Stomach smooth muscle (tissue), 2 donors: ENCODE data around the gene CAGE1.

Experiments
- H3K27ac ChIP-seq: one replicate; pipeline ENCODE4 v1.7.0; 2013; ENCODE audit warnings: mild to moderate bottlenecking, low read length, inconsistent platforms
- H3K27me3 ChIP-seq, 2 donors: one replicate each; pipeline ENCODE4 v1.7.0; 2013; ENCODE audit warnings: low read length in 2 of 2; ENCODE audit not compliant: insufficient read depth in 2 of 2, control insufficient read depth in 1 of 2
- H3K36me3 ChIP-seq, 2 donors: one replicate each; pipeline ENCODE4 v1.7.0; 2013; ENCODE audit warnings: low read length in 2 of 2; ENCODE audit not compliant: control insufficient read depth in 2 of 2, insufficient read depth in 2 of 2
- H3K4me1 ChIP-seq: one replicate; pipeline ENCODE4 v1.7.0; 2013; ENCODE audit warnings: low read length; ENCODE audit not compliant: control insufficient read depth, insufficient read depth
- H3K4me3 ChIP-seq, 2 donors: one replicate each; pipeline ENCODE4 v1.7.0; 2013; ENCODE audit warnings: low read length in 2 of 2
- H3K9ac ChIP-seq, 2 donors: one replicate each; pipeline ENCODE4 v1.7.0; 2013; ENCODE audit warnings: low read length in 2 of 2, mild to moderate bottlenecking in 1 of 2
- H3K9me3 ChIP-seq, 2 donors: one replicate each; pipeline ENCODE4 v1.7.0; 2013; ENCODE audit warnings: low read length in 2 of 2; ENCODE audit not compliant: control insufficient read depth in 2 of 2
- donor health status: healthy.
- donor health status: Pancreatic carcinoma.

The CAGE1 gene

DNA sequence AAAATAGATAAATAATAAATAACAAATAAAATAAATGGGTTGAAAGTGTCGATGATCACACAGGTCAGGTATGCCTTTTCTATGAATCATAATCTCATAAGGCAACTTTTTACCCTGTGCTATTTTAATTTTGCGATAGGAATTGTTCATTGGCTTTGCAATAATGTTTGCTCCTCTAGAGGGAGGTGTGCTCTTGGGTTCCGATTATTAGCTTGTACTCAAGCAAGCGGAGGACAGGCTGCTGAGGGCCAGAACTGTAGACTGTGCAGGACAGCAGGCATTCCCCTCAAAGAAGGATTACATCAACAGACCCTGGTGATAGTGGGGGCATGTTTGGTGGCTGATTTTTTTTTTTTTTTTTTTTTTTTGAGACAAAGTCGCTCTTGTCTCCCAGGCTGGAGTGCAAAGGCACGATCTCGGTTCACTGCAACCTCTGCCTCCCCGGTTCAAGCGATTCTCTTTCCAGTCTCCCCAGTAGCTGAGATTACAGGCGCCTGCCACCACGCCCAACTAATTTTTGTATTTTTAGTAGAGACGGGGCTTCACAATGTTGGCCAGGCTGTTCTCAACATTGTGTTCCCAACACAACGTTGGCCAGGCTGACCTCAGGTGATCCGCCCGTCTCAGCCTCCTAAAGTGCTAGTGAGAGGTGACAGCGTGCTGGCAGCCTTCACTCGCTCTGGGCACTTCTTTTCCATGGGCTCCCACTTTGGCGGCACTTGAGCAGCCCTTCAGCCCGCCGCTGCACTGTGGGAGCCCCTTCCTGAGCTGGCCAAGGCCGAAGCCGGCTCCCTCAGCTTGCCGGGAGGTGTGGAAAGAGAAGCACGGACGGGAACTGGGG lies 35.6 kb upstream of the CAGE1 start:
- Histone ChIP-seq H3K4me1 (no peaks in the 10 kb centered on the region), H3K9me3 (no peaks in the 10 kb centered on the region), H3K27me3 (no peaks in the 10 kb centered on the region), H3K4me3 (no peak overlapping the region), H3K27ac (no peak overlapping the region), H3K36me3 (no peaks in the 10 kb centered on the region), H3K9ac (no peak overlapping the region)

DNA sequence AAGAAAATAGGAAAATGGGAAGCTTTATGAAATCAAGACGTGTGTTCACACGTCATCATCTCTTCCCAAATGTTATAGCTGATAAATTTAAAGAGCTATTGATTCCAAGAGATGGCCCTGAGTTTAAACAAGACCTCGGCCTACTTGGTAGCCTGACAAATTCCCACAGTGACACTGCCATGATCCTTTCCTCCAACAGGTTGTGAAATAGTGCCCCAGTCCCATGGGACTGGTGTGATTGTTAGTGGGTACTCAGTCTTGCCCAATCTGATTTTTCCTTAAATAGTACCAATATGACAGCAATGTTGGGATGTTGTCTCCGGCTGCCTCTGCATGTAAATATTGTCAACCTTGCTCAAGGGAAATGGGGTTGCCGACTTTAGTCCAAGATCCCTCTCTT lies 34.5 kb upstream of the CAGE1 start:
- Histone ChIP-seq H3K9ac (no peak overlapping the region), H3K4me3 (no peak overlapping the region), H3K9me3 (no peaks in the 10 kb centered on the region), H3K36me3 (peaks cover 0 to 4% of the 10 kb centered on the region in 2 donors), H3K4me1 (no peaks in the 10 kb centered on the region), H3K27me3 (no peaks in the 10 kb centered on the region), H3K27ac (no peak overlapping the region)

DNA sequence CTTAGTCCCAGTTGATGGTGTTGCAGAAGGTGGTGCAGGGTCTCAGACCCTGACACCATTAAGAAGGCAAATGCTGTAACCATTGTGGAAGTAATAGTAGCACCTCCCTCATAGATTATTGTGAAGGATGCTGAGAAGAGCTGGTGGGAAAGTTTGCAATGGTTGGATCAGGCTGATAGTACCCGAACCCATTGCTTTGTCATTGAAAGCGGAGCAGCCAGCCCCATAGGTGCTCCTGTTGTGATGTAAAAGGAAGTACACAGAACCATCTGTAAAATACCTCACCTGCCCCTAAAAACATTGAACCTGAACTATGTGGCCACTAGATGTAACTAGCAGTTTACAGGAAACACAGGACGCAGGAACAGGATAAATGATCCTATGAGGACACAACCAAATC lies 31.5 kb upstream of the CAGE1 start:
- no peaks in the 10 kb centered on the region for H3K9me3 ChIP-seq
- H3K27ac ChIP-seq = no peak overlapping the region

GRCh38 chr6:7419065-7419464 lies 29.5 kb upstream of the CAGE1 start:
- Histone ChIP-seq H3K4me3 (no peak overlapping the region), H3K27ac (no peak overlapping the region), H3K36me3 (peaks cover 27 to 29% of the 10 kb centered on the region in 2 donors), H3K9me3 (no peaks in the 10 kb centered on the region), H3K4me1 (no peaks in the 10 kb centered on the region), H3K9ac (no peak overlapping the region), H3K27me3 (no peaks in the 10 kb centered on the region)

More for the DNA sequence above, 31.5 kb upstream of the CAGE1 start:
- H3K4me1 ChIP-seq = no peaks in the 10 kb centered on the region
- no peaks in the 10 kb centered on the region for H3K27me3 ChIP-seq
- peaks cover 11 to 13% of the 10 kb centered on the region in 2 donors for H3K36me3 ChIP-seq
- no peak overlapping the region for H3K9ac ChIP-seq
- H3K4me3 ChIP-seq = no peak overlapping the region

- Histone ChIP-seq H3K9ac (no peak overlapping the region), H3K9me3 (no peaks in the 10 kb centered on the region), H3K36me3 (peaks cover 31 to 32% of the 10 kb centered on the region in 2 donors), H3K4me1 (no peaks in the 10 kb centered on the region), H3K27me3 (no peaks in the 10 kb centered on the region), H3K27ac (no peak overlapping the region), H3K4me3 (no peak overlapping the region)
Measured at GRCh38 chr6:7418238-7418905, 28.8 kb upstream of the CAGE1 start.

DNA sequence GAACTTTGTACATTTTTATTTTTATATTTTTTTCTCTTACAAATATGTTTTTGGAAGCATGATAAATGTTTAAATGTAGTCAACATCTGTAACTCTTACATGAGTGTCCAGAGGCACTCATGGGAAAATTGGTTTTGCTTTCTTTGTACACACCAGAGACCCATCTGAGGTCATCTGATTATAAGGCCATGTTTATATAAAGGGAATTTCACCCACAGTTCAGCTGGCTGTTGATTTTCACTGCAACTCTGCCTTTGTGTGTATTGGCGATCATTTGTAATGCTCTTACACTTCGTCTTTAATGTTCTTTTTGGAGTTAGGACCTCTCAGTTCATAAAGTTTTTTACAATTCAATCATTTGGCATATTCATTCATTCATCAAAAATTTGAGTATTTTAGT lies 28.1 kb upstream of the CAGE1 start:
- H3K9me3 ChIP-seq = no peaks in the 10 kb centered on the region
- no peak overlapping the region for H3K27ac ChIP-seq
- peaks cover 31 to 32% of the 10 kb centered on the region in 2 donors for H3K36me3 ChIP-seq
- H3K4me3 ChIP-seq = no peak overlapping the region
- no peak overlapping the region for H3K9ac ChIP-seq
- no peaks in the 10 kb centered on the region for H3K27me3 ChIP-seq
- no peaks in the 10 kb centered on the region for H3K4me1 ChIP-seq

DNA sequence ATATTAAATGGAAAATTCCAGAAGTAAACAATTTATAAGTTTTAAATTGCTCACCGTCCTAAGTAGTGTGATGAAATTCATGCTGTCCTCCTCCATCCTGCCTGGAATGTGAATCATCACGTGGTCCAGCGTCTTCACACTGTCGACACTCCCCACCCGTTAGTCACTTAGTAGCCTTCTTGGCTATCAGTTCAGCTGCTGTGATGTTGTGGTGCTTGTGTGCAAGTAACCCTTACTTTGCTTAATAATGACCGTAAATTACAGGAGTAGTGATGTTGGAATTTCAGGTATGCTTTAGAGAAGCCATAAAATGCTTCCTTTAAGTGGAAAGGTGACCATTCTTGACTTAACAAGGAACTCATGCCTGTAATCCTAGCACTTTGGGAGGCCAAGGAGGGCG lies 25.3 kb upstream of the CAGE1 start:
- H3K4me1 ChIP-seq = no peaks in the 10 kb centered on the region
- no peaks in the 10 kb centered on the region for H3K27me3 ChIP-seq
- H3K9ac ChIP-seq = no peak overlapping the region
- H3K9me3 ChIP-seq = no peaks in the 10 kb centered on the region
- no peak overlapping the region for H3K27ac ChIP-seq
- peaks cover 41 to 43% of the 10 kb centered on the region in 2 donors for H3K36me3 ChIP-seq
- H3K4me3 ChIP-seq = no peak overlapping the region

GRCh38 chr6:7413151-7413823 lies 23.7 kb upstream of the CAGE1 start:
- no peaks in the 10 kb centered on the region for H3K4me1 ChIP-seq
- no peaks in the 10 kb centered on the region for H3K9me3 ChIP-seq
- no peaks in the 10 kb centered on the region for H3K27me3 ChIP-seq
- peaks cover 38 to 40% of the 10 kb centered on the region in 2 donors for H3K36me3 ChIP-seq
- no peak overlapping the region for H3K4me3 ChIP-seq
- no peak overlapping the region for H3K9ac ChIP-seq
- H3K27ac ChIP-seq = no peak overlapping the region

DNA sequence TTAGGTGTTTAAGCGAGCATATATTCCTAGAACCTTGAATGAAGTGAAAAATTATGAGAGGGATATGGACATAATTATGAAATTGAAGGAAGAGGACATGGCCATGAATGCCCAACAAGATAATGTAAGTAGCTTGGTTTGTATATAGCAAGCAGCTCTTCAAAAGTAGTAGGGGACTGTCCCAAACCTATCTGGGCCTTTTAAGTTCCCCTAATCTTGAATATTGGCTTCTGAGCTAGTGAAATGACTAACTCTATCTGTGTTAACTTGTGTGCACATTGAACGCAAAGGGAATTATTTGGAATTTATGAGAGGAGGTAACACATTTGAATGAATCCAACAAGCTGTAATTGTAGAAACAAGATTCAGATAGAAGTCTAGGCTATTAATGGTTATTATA lies 21.8 kb upstream of the CAGE1 start:
- no peak overlapping the region for H3K9ac ChIP-seq
- no peak overlapping the region for H3K27ac ChIP-seq
- H3K27me3 ChIP-seq = no peaks in the 10 kb centered on the region
- no peak overlapping the region for H3K4me3 ChIP-seq
- H3K9me3 ChIP-seq = no peaks in the 10 kb centered on the region
- H3K4me1 ChIP-seq = no peaks in the 10 kb centered on the region
- H3K36me3 ChIP-seq = peaks cover 39 to 44% of the 10 kb centered on the region in 2 donors

GRCh38 chr6:7410851-7411250 lies 21.3 kb upstream of the CAGE1 start:
- no peaks in the 10 kb centered on the region for H3K9me3 ChIP-seq
- H3K4me1 ChIP-seq = no peaks in the 10 kb centered on the region
- H3K27me3 ChIP-seq = no peaks in the 10 kb centered on the region
- H3K27ac ChIP-seq = no peak overlapping the region
- peaks cover 38 to 44% of the 10 kb centered on the region in 2 donors for H3K36me3 ChIP-seq
- H3K4me3 ChIP-seq = no peak overlapping the region
- H3K9ac ChIP-seq = no peak overlapping the region
